ENCODE results near the gene ADAM10.

Gene ADAM10

DNA sequence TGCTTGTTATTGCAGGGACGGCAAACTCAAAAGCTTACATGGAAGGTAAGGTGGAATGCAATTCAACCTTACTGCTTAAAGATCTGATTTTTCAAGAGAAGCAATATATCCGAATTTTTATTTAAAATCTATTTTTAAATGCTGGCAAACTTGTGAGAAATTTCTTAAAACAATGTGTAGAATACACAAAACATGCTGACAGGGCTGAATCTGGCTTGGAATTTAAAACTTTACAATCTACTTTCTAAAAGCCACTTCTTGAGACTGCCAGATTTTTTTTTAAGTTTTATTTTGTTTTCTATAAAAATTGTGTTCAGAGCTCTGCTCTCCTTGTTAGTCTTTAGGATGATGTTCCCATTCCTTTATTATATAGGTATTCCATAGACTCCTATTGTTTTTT lies 146.7 kb downstream of the ADAM10 start:
- H3K36me3 ChIP-seq (ENCODE audit: control insufficient read depth, insufficient read depth, low read length), result no peaks in the 10 kb centered on the region
- no peak overlapping the region for H3K4me2 ChIP-seq (ENCODE audit: low read length)
- H3K9me3 ChIP-seq (ENCODE audit: control insufficient read depth, low read length), result no peaks in the 10 kb centered on the region
- no peaks in the 10 kb centered on the region for H3K27me3 ChIP-seq (ENCODE audit: control insufficient read depth, insufficient read depth, low read length)
- no peaks in the 10 kb centered on the region for H3K79me2 ChIP-seq
- TF ChIP-seq, protein P1, sequence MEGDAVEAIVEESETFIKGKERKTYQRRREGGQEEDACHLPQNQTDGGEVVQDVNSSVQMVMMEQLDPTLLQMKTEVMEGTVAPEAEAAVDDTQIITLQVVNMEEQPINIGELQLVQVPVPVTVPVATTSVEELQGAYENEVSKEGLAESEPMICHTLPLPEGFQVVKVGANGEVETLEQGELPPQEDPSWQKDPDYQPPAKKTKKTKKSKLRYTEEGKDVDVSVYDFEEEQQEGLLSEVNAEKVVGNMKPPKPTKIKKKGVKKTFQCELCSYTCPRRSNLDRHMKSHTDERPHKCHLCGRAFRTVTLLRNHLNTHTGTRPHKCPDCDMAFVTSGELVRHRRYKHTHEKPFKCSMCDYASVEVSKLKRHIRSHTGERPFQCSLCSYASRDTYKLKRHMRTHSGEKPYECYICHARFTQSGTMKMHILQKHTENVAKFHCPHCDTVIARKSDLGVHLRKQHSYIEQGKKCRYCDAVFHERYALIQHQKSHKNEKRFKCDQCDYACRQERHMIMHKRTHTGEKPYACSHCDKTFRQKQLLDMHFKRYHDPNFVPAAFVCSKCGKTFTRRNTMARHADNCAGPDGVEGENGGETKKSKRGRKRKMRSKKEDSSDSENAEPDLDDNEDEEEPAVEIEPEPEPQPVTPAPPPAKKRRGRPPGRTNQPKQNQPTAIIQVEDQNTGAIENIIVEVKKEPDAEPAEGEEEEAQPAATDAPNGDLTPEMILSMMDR (IDR thresholded peaks at IDR 0.05), result no peak
- H3K4me1 ChIP-seq, result no peaks in the 10 kb centered on the region
- no peak overlapping the region for H3K9ac ChIP-seq
- H3K4me3 ChIP-seq (ENCODE audit: low read depth, low read length), result no peak overlapping the region
- no peak overlapping the region for H2AFZ ChIP-seq
- no peak overlapping the region for H3K27ac ChIP-seq

DNA sequence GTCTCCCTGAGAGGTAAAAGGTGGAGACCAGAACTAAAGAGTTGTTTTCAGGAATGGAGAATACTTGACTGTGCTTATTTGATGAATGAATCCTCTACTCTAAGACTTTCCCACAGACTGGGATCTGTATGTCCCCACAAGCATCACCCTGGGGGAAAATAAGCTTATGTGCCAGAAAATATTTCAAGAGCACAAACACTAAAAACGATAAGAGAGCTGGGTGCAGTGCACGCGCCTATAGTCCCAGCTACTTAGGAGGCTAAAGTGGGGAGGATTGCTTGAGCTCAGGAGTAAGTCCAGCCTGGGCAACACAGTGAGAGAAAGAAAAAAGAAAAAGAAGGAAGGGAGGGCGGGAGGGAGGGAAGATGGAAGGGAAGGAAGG lies 150.7 kb downstream of the ADAM10 start:
- H3K4me1 ChIP-seq, result no peaks in the 10 kb centered on the region
- no peaks in the 10 kb centered on the region for H3K79me2 ChIP-seq
- no peaks in the 10 kb centered on the region for H3K36me3 ChIP-seq (ENCODE audit: control insufficient read depth, insufficient read depth, low read length)
- TF ChIP-seq, protein P1 (IDR thresholded peaks at IDR 0.05), result no peak
- no peaks in the 10 kb centered on the region for H3K27me3 ChIP-seq (ENCODE audit: control insufficient read depth, insufficient read depth, low read length)
- H3K4me2 ChIP-seq (ENCODE audit: low read length), result no peak overlapping the region
- H3K9ac ChIP-seq, result no peak overlapping the region
- H3K27ac ChIP-seq, result no peak overlapping the region
- H2AFZ ChIP-seq, result no peak overlapping the region
- H3K4me3 ChIP-seq (ENCODE audit: low read depth, low read length), result no peak overlapping the region
- H3K9me3 ChIP-seq (ENCODE audit: control insufficient read depth, low read length), result no peaks in the 10 kb centered on the region

DNA sequence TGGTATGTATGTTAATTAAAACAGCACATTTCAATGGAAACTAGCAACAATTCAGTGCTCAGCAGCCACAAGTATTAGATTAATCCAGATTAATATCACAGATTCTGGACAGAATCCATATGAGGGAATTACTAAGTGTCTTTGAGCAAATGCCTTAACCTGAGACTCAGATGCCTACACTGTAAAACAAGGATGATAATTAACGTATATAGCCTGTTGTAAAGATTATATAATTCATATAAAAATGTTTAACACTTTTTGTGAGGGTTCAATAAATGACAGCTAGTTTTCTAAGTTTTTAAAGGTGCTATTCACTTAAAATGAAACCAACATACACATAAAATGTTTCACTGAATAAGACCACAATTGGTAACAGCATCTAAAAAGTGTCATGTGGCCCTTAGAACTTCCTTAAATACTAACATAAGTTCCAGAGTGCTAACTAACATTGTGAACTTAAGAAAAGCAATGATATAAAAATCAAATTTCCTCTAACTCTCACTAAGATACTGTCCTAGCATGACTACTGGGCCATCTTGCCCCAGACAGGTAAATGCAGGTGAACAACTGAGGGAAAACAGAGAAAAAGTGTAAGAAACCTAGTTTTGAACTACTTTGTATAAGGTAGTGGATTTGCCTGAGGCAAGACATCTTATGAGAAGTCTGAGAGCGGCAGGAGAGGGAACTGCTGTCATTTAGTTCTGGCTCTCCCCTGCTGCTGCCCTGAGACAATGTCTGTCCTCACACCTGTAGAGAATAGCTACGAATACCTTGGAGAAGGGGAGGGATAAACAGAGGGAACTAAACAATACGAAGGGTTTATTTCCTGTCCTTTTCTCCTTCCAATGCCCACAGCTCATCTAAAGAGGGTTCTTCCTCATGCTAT lies 151.3 kb downstream of the ADAM10 start:
- Histone ChIP-seq H3K9ac (no peak overlapping the region), H3K27me3 (ENCODE audit: control insufficient read depth, insufficient read depth, low read length) (no peaks in the 10 kb centered on the region), H3K36me3 (ENCODE audit: control insufficient read depth, insufficient read depth, low read length) (no peaks in the 10 kb centered on the region), H3K4me2 (ENCODE audit: low read length) (no peak overlapping the region), H3K27ac (no peak overlapping the region), H3K4me1 (no peaks in the 10 kb centered on the region), H2AFZ (no peak overlapping the region), H3K4me3 (ENCODE audit: low read depth, low read length) (no peak overlapping the region), H3K79me2 (no peaks in the 10 kb centered on the region), H3K9me3 (ENCODE audit: control insufficient read depth, low read length) (no peaks in the 10 kb centered on the region)
- TF ChIP-seq, protein P1 (IDR thresholded peaks at IDR 0.05), result no peak

DNA sequence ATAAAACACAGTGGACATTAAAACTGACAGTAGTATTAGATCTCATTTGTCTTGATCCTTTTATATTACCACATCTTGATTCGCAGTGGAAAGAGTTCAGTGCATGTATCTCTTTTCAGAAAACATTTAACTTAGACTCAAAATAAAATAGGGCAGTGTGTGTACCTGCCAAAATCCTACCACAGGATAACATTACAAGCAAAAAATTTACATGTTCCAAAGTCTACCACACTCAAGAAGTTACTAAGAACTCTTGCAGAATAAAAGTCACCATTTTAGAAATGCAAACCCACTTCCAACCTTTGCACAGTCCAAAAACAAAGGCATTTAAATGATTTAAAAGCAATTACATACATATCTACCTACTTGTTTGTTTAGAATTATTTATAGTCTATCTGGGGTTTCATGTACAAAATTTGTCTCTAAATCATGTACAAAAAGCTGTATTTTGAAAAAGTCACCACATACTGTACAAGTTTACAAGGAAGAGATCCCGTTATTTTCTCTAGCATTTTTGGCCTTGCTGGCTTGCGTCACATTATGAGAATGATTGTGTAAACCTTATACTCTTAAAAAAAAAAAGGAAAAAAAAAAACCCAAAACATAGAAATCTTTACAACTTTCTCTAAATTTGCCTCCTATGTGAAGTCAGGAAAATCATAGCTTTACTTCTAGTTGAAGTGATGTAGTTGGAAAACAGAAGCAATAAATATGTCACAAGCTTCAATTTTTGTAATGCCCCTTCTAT lies 153.8 kb downstream of the ADAM10 start:
- Histone ChIP-seq H3K9ac (no peak overlapping the region), H3K9me3 (ENCODE audit: control insufficient read depth, low read length) (no peaks in the 10 kb centered on the region), H3K27ac (no peak overlapping the region), H3K4me3 (ENCODE audit: low read depth, low read length) (no peak overlapping the region), H3K79me2 (no peaks in the 10 kb centered on the region), H3K27me3 (ENCODE audit: control insufficient read depth, insufficient read depth, low read length) (no peaks in the 10 kb centered on the region), H3K4me2 (ENCODE audit: low read length) (no peak overlapping the region), H3K4me1 (no peaks in the 10 kb centered on the region), H3K36me3 (ENCODE audit: control insufficient read depth, insufficient read depth, low read length) (no peaks in the 10 kb centered on the region), H2AFZ (no peak overlapping the region)
- TF ChIP-seq, protein P1 (IDR thresholded peaks at IDR 0.05), result no peak

Measured in parathyroid adenoma (tissue), 2 donors.